Measurements from ENCODE around the gene AMOTL2.

GRCh38 chr3:134319931-134320330, 54.3 kb downstream of the AMOTL2 start:
- TF ChIP-seq CTCF (IDR thresholded peaks at IDR 0.05) (no peak), REST (IDR thresholded peaks at IDR 0.05; ENCODE audit: insufficient read depth in 1 of 2, low read depth in 2 of 2, low read length in 1 of 2) (no peak), TCF7L2 (IDR thresholded peaks at IDR 0.05; ENCODE audit: low read depth, low read length) (no peak)

Measured in Panc1 (cell line).